ENCODE measurements around the gene CFP. TPM values are rescaled to one million over a fixed set of nuclear protein-coding genes. Genes with fewer than 3 reads are reported as not detected.
A peak's percentile ranks its signal among the peaks of the same experiment; 100 is the strongest.

The CFP gene
- total RNA-seq, 4 donors from 2014 or later, result 0.83 to 3.8 (median 1.9) TPM

GRCh38 chrX:47595716-47596251 is 33.9 kb downstream of the CFP start:
- peaks cover 0 to 8% (median 0%) of the 10 kb centered on the region in 3 donors for H3K9me3 ChIP-seq
- no peak for TF ChIP-seq CTCF (IDR thresholded peaks at IDR 0.05)
- no peak for TF ChIP-seq POLR2A (IDR thresholded peaks at IDR 0.05)
- peak overlapping the region in 1 of 4 donors; percentile 11 for H3K27ac ChIP-seq
- H3K4me1 ChIP-seq, result no peaks in the 10 kb centered on the region
- no peaks in the 10 kb centered on the region for H3K27me3 ChIP-seq
- no peak overlapping the region for H3K4me3 ChIP-seq
- intact Hi-C loops (cut with DNase I), result no loop called here
- WGBS, 2 donors, result 0 to 29% methylated on average over 1 of the region's 1 CpG
- DNase-seq, result no peak
- no peaks in the 10 kb centered on the region for H3K36me3 ChIP-seq

- DNase-seq, result no peak
- Histone ChIP-seq H3K4me3 (no peak overlapping the region), H3K27me3 (no peaks in the 10 kb centered on the region), H3K27ac (no peak overlapping the region), H3K36me3 (no peaks in the 10 kb centered on the region), H3K9me3 (peaks cover 0 to 8% (median 0%) of the 10 kb centered on the region in 3 donors), H3K4me1 (no peaks in the 10 kb centered on the region)
- WGBS, 2 donors, result 59 to 73% methylated on average over 3 to 4 of the region's 4 CpGs
- TF ChIP-seq POLR2A (IDR thresholded peaks at IDR 0.05) (no peak), CTCF (IDR thresholded peaks at IDR 0.05) (no peak)
- intact Hi-C loops (cut with DNase I), result no loop called here
Measured at GRCh38 chrX:47593522-47593921, 36.2 kb downstream of the CFP start.

GRCh38 chrX:47590984-47591383 is 38.7 kb downstream of the CFP start:
- H3K4me1 ChIP-seq, result no peaks in the 10 kb centered on the region
- no peaks in the 10 kb centered on the region for H3K36me3 ChIP-seq
- intact Hi-C loops (cut with DNase I), result no loop called here
- WGBS, 2 donors, result 84% methylated on average over 5 of the region's 5 CpGs; no CpG with 5 or more reads in 1 of the 2 donors
- TF ChIP-seq CTCF (IDR thresholded peaks at IDR 0.05) (no peak), POLR2A (IDR thresholded peaks at IDR 0.05) (no peak)
- no peak overlapping the region for H3K27ac ChIP-seq
- no peak for DNase-seq
- no peaks in the 10 kb centered on the region for H3K9me3 ChIP-seq
- no peak overlapping the region for H3K4me3 ChIP-seq
- H3K27me3 ChIP-seq, result no peaks in the 10 kb centered on the region

- TF ChIP-seq POLR2A (IDR thresholded peaks at IDR 0.05) (no peak), CTCF (IDR thresholded peaks at IDR 0.05) (no peak)
- Histone ChIP-seq H3K4me3 (no peak overlapping the region), H3K9me3 (no peaks in the 10 kb centered on the region), H3K27me3 (no peaks in the 10 kb centered on the region), H3K4me1 (peaks cover 0 to 11% (median 5%) of the 10 kb centered on the region in 3 donors), H3K27ac (no peak overlapping the region), H3K36me3 (no peaks in the 10 kb centered on the region)
- WGBS, 2 donors, result 69 to 91% methylated on average over 4 to 10 of the region's 16 CpGs
- DNase-seq, result no peak
- intact Hi-C loops (cut with DNase I), result no loop called here
Measured at GRCh38 chrX:47587906-47588735, 41.6 kb downstream of the CFP start.

Data from esophagus squamous epithelium (tissue), 5 donors.